T-helper 17 cell (primary cell): ENCODE measurements around the gene UGT2B10. TPM values are rescaled to one million over a fixed set of nuclear protein-coding genes. Genes with fewer than 3 reads are reported as not detected.
"Not testable (repeated sequence)": the region's sequence is repeated elsewhere in the genome, so short reads cannot be mapped to it uniquely, and the experiment has no call there.

Experiments used
- ATAC-seq: fragments of 150-1000 bp; cut with Tn5 transposase; 2 replicates; pipeline ENCODE4 v1.10.0; 2021; ENCODE audit warnings: mild to moderate bottlenecking, moderate library complexity
- DNase-seq, 3 donors: peaks; one replicate each; pipeline versions ENCODE4 v3.0.0 to v3.0.0-alpha.2; 2020 to 2021
- H3K9me3 ChIP-seq: one replicate; pipeline ENCODE4 v1.7.0; 2013; ENCODE audit warnings: low read length, mild to moderate bottlenecking; ENCODE audit not compliant: control insufficient read depth, poor library complexity, severe bottlenecking
- H3K27ac Mint-ChIP-seq: one replicate; pipeline ENCODE4 v1.8.0; 2022; ENCODE audit warnings: mild to moderate bottlenecking, moderate library complexity, mixed read lengths
- H3K27me3 Mint-ChIP-seq: one replicate; pipeline ENCODE4 v1.8.0; 2022; ENCODE audit warnings: mixed read lengths
- H3K36me3 Mint-ChIP-seq: one replicate; pipeline ENCODE4 v1.8.0; 2022; ENCODE audit warnings: low read depth, mixed read lengths
- H3K4me1 Mint-ChIP-seq: one replicate; pipeline ENCODE4 v1.8.0; 2022; ENCODE audit warnings: mild to moderate bottlenecking, mixed read lengths
- H3K4me3 Mint-ChIP-seq: one replicate; pipeline ENCODE4 v1.8.0; 2022; ENCODE audit warnings: mild to moderate bottlenecking, moderate library complexity, mixed read lengths
- total RNA-seq, 4 donors: library from RNA in 2 of 4; stranded (reverse) in 2 of 4; gene quantifications; one replicate each; pipeline ENCODE4 v1.2.3 and lab custom pipeline; 2022 to 2026

UGT2B10 gene
- total RNA-seq (not detected), total RNA-seq (lab: John Stamatoyannopoulos, UW) (0 reads per million in 2 donors)

DNA sequence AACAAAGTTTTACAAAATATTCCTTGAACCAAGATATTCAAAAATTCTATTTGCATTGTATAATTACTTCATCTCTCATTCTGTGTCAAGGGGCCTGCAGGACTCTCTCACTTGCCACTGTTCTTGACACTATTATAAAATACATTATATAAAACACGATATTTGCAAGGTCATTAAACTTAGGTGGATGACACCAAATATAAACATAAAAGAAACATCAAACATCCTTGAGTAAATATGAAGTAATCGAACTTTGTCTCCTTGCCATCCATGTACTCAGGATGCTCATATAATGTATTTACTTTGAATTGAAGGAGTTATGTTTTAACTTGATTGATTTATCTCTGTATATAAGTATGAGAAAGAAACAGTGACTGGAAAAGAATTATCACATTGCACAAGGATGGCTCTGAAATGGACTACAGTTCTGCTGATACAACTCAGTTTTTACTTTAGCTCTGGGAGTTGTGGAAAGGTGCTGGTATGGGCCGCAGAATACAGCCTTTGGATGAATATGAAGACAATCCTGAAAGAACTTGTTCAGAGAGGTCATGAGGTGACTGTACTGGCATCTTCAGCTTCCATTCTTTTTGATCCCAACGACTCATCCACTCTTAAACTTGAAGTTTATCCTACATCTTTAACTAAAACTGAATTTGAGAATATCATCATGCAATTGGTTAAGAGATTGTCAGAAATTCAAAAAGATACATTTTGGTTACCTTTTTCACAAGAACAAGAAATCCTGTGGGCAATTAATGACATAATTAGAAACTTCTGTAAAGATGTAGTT lies at the start of gene UGT2B10:
UGT2B10 (plus strand) TSS at position 378 of the 793 bp plus-strand sequence; CDS start at position 404, 26 bp downstream.
- not testable (repeated sequence) for H3K27me3 Mint-ChIP-seq, H3K9me3 ChIP-seq, ATAC-seq, DNase-seq, H3K4me3 Mint-ChIP-seq, H3K36me3 Mint-ChIP-seq, H3K4me1 Mint-ChIP-seq, H3K27ac Mint-ChIP-seq

- not testable (repeated sequence) for H3K36me3 Mint-ChIP-seq, DNase-seq, H3K4me3 Mint-ChIP-seq, H3K9me3 ChIP-seq, ATAC-seq, H3K27me3 Mint-ChIP-seq, H3K4me1 Mint-ChIP-seq, H3K27ac Mint-ChIP-seq
These were observed 44.0 kb upstream of the UGT2B10 start for GRCh38 chr4:68771836-68772235.

DNA sequence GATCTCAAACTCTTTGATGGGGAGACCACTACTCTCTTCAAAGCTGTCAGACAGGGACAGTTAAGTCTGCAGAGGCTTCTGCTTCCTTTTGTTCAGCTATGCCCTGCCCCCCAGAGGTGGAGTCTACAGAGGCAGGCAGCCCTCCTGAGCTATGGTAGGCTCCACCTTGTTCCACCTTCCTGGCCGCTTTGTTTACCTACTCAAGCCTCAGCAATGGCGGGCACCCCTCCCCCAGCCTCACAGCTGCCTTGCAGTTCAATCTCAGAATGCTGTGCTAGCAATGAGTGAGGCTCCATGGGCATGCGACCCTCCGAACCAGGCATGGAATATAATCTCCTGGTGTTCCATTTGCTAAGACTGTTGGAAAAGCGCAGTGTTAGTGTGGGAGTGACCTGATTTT lies 42.1 kb upstream of the UGT2B10 start:
- ATAC-seq (no peak), DNase-seq (no peak)
- H3K27me3 Mint-ChIP-seq, result no peaks in the 10 kb centered on the region
- H3K27ac Mint-ChIP-seq, result no peak overlapping the region
- H3K36me3 Mint-ChIP-seq, result peaks cover 2% of the 10 kb centered on the region
- no peaks in the 10 kb centered on the region for H3K4me1 Mint-ChIP-seq
- no peak overlapping the region for H3K4me3 Mint-ChIP-seq
- no peaks in the 10 kb centered on the region for H3K9me3 ChIP-seq

GRCh38 chr4:68780232-68780631 lies 35.6 kb upstream of the UGT2B10 start:
- H3K9me3 ChIP-seq, result no peaks in the 10 kb centered on the region
- DNase-seq (no peak), ATAC-seq (no peak)
- Mint-ChIP-seq H3K27me3 (no peaks in the 10 kb centered on the region), H3K4me1 (no peaks in the 10 kb centered on the region), H3K36me3 (no peaks in the 10 kb centered on the region), H3K4me3 (no peak overlapping the region), H3K27ac (no peak overlapping the region)

GRCh38 chr4:68797048-68797447 lies 18.7 kb upstream of the UGT2B10 start:
- H3K36me3 Mint-ChIP-seq, result no peaks in the 10 kb centered on the region
- H3K4me3 Mint-ChIP-seq, result no peak overlapping the region
- ATAC-seq (no peak), DNase-seq (no peak)
- no peak overlapping the region for H3K27ac Mint-ChIP-seq
- H3K27me3 Mint-ChIP-seq, result no peaks in the 10 kb centered on the region
- no peaks in the 10 kb centered on the region for H3K4me1 Mint-ChIP-seq
- peaks cover 3% of the 10 kb centered on the region for H3K9me3 ChIP-seq

GRCh38 chr4:68797618-68798017 lies 18.2 kb upstream of the UGT2B10 start:
- H3K36me3 Mint-ChIP-seq, result no peaks in the 10 kb centered on the region
- no peaks in the 10 kb centered on the region for H3K27me3 Mint-ChIP-seq
- no peak for ATAC-seq
- DNase-seq, result no peak
- H3K9me3 ChIP-seq, result peaks cover 3% of the 10 kb centered on the region
- H3K27ac Mint-ChIP-seq, result no peak overlapping the region
- no peak overlapping the region for H3K4me3 Mint-ChIP-seq
- H3K4me1 Mint-ChIP-seq, result no peaks in the 10 kb centered on the region

GRCh38 chr4:68803013-68803412 lies 12.8 kb upstream of the UGT2B10 start:
- no peaks in the 10 kb centered on the region for H3K9me3 ChIP-seq
- no peak for ATAC-seq
- Mint-ChIP-seq H3K4me3 (no peak overlapping the region), H3K27me3 (no peaks in the 10 kb centered on the region), H3K27ac (no peak overlapping the region), H3K36me3 (no peaks in the 10 kb centered on the region), H3K4me1 (no peaks in the 10 kb centered on the region)
- no peak for DNase-seq

GRCh38 chr4:68808060-68808459 lies 7.7 kb upstream of the UGT2B10 start:
- Mint-ChIP-seq H3K27ac (no peak overlapping the region), H3K36me3 (no peaks in the 10 kb centered on the region), H3K4me3 (no peak overlapping the region), H3K27me3 (no peaks in the 10 kb centered on the region), H3K4me1 (no peaks in the 10 kb centered on the region)
- no peak for ATAC-seq
- no peak for DNase-seq
- no peaks in the 10 kb centered on the region for H3K9me3 ChIP-seq

DNA sequence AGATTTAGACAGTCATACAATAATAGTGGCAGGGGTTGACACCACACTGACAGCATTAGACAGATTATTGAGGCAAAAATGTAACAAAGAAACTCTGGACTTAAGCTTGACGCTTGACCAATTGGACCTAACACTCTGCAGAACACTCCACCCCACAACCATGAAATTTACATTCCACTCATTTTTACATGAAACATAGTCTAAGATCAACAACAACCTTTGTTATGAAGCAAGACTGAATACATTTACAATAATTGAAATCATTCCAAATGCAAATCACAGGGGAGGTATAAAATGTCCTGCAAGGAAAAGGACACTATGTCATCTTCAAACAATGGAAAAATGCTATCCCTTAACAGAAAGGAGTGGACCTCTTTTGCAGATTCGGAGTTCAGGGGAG lies 4.9 kb upstream of the UGT2B10 start:
- Mint-ChIP-seq H3K4me1 (no peaks in the 10 kb centered on the region), H3K4me3 (no peak overlapping the region), H3K27me3 (no peaks in the 10 kb centered on the region), H3K27ac (no peak overlapping the region), H3K36me3 (no peaks in the 10 kb centered on the region)
- ATAC-seq (no peak), DNase-seq (no peak)
- H3K9me3 ChIP-seq, result no peaks in the 10 kb centered on the region

DNA sequence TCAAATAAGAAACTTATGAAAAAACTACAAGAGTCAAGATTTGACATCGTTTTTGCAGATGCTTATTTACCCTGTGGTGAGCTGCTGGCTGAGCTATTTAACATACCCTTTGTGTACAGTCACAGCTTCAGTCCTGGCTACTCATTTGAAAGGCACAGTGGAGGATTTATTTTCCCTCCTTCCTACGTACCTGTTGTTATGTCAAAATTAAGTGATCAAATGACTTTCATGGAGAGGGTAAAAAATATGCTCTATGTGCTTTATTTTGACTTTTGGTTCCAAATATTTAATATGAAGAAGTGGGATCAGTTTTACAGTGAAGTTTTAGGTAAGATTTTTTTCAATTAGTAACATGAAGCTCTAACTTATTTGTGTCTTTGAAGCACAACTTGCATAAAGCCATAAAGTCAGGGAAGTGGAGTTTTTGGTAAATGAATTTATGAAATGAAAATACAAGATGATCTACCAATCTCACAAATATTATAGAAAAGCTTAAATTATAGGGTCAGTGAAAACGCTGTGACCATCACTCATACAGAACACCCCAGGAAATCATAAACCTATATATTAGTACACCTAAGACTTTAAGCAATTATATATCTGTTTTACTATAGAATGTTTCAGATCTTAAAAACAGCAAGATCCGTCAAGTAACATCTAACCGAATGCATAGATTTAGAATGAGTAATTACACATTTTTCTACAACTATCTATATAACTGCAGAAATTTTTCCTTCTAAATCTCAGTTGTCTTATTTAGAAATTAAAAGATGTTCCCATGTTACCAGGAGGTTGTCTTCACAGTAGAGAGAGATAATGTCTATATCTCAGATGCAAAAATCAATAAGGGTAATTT lies 844 bp downstream of the UGT2B10 start:
- not testable (repeated sequence) for H3K4me1 Mint-ChIP-seq, H3K27me3 Mint-ChIP-seq, H3K36me3 Mint-ChIP-seq, H3K27ac Mint-ChIP-seq, H3K9me3 ChIP-seq, H3K4me3 Mint-ChIP-seq, ATAC-seq, DNase-seq

DNA sequence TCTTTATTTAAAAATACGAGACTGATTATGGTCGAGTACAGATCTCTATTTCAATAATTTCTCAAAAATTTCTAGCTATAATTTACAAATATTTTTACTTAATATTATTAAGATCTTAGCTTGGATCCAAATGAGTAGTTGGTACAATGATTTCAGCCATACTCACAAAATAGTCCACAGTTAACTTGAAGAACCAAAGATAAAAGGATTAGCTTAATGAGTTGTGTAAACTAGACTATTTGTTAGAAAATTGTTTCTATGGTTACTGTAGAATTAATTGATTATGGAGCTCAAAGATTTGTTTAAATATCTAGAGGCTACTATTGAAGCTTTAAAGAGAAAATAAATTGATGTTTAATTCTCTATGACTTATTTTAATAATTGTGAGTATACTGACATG lies 1.6 kb downstream of the UGT2B10 start:
- no peak overlapping the region for H3K4me3 Mint-ChIP-seq
- H3K4me1 Mint-ChIP-seq, result no peaks in the 10 kb centered on the region
- no peaks in the 10 kb centered on the region for H3K36me3 Mint-ChIP-seq
- no peaks in the 10 kb centered on the region for H3K27me3 Mint-ChIP-seq
- DNase-seq (no peak), ATAC-seq (no peak)
- H3K27ac Mint-ChIP-seq, result no peak overlapping the region
- H3K9me3 ChIP-seq, result no peaks in the 10 kb centered on the region

GRCh38 chr4:68818030-68818462 lies 2.3 kb downstream of the UGT2B10 start:
- ATAC-seq, H3K4me1 Mint-ChIP-seq, H3K36me3 Mint-ChIP-seq, H3K9me3 ChIP-seq, H3K27me3 Mint-ChIP-seq, H3K27ac Mint-ChIP-seq, DNase-seq, H3K4me3 Mint-ChIP-seq: not testable (repeated sequence)

DNA sequence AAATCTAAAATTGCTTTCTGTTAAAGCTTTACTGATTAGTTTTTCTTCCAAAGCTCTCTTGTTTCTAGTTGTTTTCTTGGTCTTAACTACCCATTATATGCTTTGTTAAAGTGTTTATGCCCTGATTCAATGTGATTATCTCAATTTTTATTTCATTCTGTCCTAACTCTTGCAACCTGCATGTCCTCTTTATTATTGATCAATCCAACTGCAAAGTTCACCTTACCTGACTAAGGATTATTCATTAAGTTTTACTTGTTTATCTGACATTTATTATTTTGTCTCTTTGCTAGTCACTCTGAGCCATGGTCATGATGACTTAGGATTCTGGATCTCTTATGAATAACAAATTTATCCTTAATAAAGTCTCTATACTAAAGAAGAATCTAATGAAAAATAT lies 15.8 kb downstream of the UGT2B10 start:
- Mint-ChIP-seq H3K4me1 (no peaks in the 10 kb centered on the region), H3K36me3 (no peaks in the 10 kb centered on the region), H3K27me3 (no peaks in the 10 kb centered on the region), H3K4me3 (no peak overlapping the region), H3K27ac (no peak overlapping the region)
- no peak for ATAC-seq
- H3K9me3 ChIP-seq, result peaks cover 3% of the 10 kb centered on the region
- no peak for DNase-seq
